Transverse colon (tissue), 4 donors: Measurements from ENCODE around the gene PI16. TPM values are rescaled to one million over a fixed set of nuclear protein-coding genes. Genes with fewer than 3 reads are reported as not detected.

ENCODE experiments used
- DNase-seq: peaks from one replicate; pipeline ENCODE4 v3.0.0-alpha.2; 2019
- H3K27ac ChIP-seq, 4 donors: fragments of 200-600 bp; sonication (generic); 2 replicates each; pipeline ENCODE4 v1.5.1; 2016 to 2018; ENCODE audit warnings: inconsistent platforms in 4 of 4
- H3K27me3 ChIP-seq: fragments of 200-600 bp; sonication (generic); 2 replicates; pipeline ENCODE4 v1.5.1; 2017; ENCODE audit warnings: inconsistent platforms
- H3K36me3 ChIP-seq, 4 donors: fragments of 200-600 bp; sonication (generic); 2 replicates each; pipeline ENCODE4 v1.5.1; 2017 to 2019; ENCODE audit warnings: inconsistent platforms in 4 of 4
- H3K4me1 ChIP-seq, 4 donors: fragments of 200-600 bp; sonication (generic); 2 replicates each; pipeline ENCODE4 v1.5.1; 2017 to 2020; ENCODE audit warnings: inconsistent platforms in 4 of 4
- H3K4me3 ChIP-seq, 4 donors: fragments of 200-600 bp; sonication (generic); 1 replicate in 1 of 4; 2 replicates in 3 of 4; pipeline versions ENCODE4 v1.5.1 to v1.6.1; 2017 to 2019; ENCODE audit warnings: inconsistent platforms in 4 of 4
- H3K9me3 ChIP-seq, 2 donors: fragments of 200-600 bp; sonication (generic); 2 replicates each; pipeline ENCODE4 v1.5.1; 2017 to 2019; ENCODE audit warnings: inconsistent platforms in 2 of 2
- EP300 ChIP-seq: sonication (generic); formaldehyde crosslinking; IDR thresholded peaks from one replicate; pipeline ENCODE4 v1.6.1; 2017; ENCODE audit warnings: antibody characterized with exemption, low read depth
- POLR2A ChIP-seq: fragments of 450-650 bp; IDR thresholded peaks from one replicate; pipeline ENCODE4 v1.6.1; 2016; ENCODE audit warnings: antibody characterized with exemption, mild to moderate bottlenecking, moderate library complexity
- POLR2AphosphoS5 ChIP-seq, 3 donors: sonication (generic); formaldehyde crosslinking; IDR thresholded peaks; one replicate each; pipeline ENCODE4 v1.6.1; 2016; ENCODE audit warnings: antibody characterized with exemption in 3 of 3
- WGBS, 2 donors: methylation state at CpG; one replicate each; pipeline ENCODE4 v1.1.5; 2018; ENCODE audit warnings: low coverage in 1 of 2; 5-methylcytosine and 5-hydroxymethylcytosine counted together
- in situ Hi-C, 4 donors: fragments of 200-750 bp; cut with MboI; loops; one replicate each; pipeline versions ENCODE4 v1.15.0 to v1.15.1; 2017; ENCODE audit warnings: low sequenced_read_pairs in 3 of 4, low pct_ligation_motif_present in 1 of 4, low pct_unique_long_range_greater_than_20kb in 1 of 4
- intact Hi-C: fragments of 100-400 bp; cut with DNase I; formaldehyde crosslinking; loops from one replicate; pipeline ENCODE4 v1.15.1; 2023; ENCODE audit warnings: low total_unique reads
- total RNA-seq, 4 donors: library from RNA; depleted of rRNA; stranded (reverse); fragments of >200 nt; gene quantifications; one replicate each; pipeline ENCODE4 v1.1.0, GENCODE V29; 2016
- TF ChIP-seq, protein P1 (sequence below), 5 experiments: fragments of 200-600 bp in 3 of 5; fragments of 450-650 bp in 2 of 5; sonication (generic) in 3 of 5; IDR thresholded peaks; 1 replicate in 2 of 5; 2 replicates in 3 of 5; pipeline ENCODE4 v1.5.1; 2016 to 2017; ENCODE audit warnings: antibody characterized with exemption in 5 of 5, inconsistent platforms in 3 of 5, mild to moderate bottlenecking in 2 of 5, moderate library complexity in 1 of 5

PI16 gene
- total RNA-seq, 4 donors from 2014 or later, result 0.60 to 5.6 (median 4.0) TPM; not detected in 1

DNA sequence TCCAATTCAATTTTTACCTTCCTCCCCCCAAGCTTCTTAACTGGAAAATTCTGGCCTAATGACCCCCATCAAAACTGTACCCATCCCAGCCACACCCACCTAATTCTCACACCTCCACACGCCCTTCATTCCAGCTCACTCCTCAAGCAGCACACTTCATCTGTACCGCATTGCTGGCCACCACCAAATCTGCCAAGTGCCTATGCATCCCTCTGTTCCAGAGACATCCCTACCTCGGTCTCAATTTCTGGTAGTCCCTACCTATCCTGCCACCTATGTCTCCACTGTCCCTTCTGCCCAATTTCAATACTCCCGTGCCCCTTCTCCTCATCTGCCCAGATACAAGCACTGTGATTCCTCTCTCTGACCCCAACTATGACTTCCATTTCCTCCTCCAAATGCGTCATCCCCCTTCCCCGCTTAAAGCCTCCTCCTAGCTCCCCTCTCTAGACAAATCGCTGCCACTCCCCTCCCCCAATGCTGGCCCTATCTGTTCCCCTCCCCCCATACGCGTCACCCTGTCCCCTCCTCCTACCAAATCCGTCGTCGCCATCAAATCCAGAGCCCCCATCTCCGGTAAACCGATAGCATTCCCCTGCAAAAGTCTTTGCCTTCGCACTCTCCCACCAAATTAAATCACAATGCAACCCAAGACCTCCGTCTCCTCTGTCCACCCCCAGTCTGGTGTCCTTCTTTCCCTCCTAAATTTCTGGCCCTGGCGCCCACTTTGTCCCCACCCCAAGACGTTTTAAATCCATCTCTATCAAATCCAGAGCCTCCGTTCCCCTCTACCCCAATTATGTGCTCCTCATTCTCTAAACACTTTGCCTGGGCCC, 30.3 kb downstream of the PI16 start:
- H3K27ac ChIP-seq, result peak overlapping the region; percentile 93 to 96 (median 94)
- DNase-seq, result peak; percentile 48
- no peak for TF ChIP-seq EP300
- TF ChIP-seq, protein P1, sequence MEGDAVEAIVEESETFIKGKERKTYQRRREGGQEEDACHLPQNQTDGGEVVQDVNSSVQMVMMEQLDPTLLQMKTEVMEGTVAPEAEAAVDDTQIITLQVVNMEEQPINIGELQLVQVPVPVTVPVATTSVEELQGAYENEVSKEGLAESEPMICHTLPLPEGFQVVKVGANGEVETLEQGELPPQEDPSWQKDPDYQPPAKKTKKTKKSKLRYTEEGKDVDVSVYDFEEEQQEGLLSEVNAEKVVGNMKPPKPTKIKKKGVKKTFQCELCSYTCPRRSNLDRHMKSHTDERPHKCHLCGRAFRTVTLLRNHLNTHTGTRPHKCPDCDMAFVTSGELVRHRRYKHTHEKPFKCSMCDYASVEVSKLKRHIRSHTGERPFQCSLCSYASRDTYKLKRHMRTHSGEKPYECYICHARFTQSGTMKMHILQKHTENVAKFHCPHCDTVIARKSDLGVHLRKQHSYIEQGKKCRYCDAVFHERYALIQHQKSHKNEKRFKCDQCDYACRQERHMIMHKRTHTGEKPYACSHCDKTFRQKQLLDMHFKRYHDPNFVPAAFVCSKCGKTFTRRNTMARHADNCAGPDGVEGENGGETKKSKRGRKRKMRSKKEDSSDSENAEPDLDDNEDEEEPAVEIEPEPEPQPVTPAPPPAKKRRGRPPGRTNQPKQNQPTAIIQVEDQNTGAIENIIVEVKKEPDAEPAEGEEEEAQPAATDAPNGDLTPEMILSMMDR (IDR thresholded peaks at IDR 0.05), result no peak
- TF ChIP-seq POLR2AphosphoS5 (IDR thresholded peaks at IDR 0.05), result no peak
- peak; percentile 7 for TF ChIP-seq POLR2A
- in situ Hi-C loops, result loop anchor here in 1 of 4 donors (10.0 kb wide), 1 partner anchor 100 kb away; the partner anchor contains the start of gene C6orf89
- H3K4me1 ChIP-seq, result peaks cover 28 to 59% (median 41%) of the 10 kb centered on the region in 4 donors
- H3K4me3 ChIP-seq, result peak overlapping the region; percentile 68 to 99 (median 90)
- intact Hi-C loops, result loop anchor here (5.0 kb wide), 1 partner anchor 33 kb away; no protein-coding TSS in a partner anchor
- no peaks in the 10 kb centered on the region for H3K36me3 ChIP-seq
- H3K9me3 ChIP-seq, result no peaks in the 10 kb centered on the region
- WGBS, 2 donors, result 6 to 8% methylated on average over 17 to 19 of the region's 19 CpGs
- no peaks in the 10 kb centered on the region for H3K27me3 ChIP-seq

DNA sequence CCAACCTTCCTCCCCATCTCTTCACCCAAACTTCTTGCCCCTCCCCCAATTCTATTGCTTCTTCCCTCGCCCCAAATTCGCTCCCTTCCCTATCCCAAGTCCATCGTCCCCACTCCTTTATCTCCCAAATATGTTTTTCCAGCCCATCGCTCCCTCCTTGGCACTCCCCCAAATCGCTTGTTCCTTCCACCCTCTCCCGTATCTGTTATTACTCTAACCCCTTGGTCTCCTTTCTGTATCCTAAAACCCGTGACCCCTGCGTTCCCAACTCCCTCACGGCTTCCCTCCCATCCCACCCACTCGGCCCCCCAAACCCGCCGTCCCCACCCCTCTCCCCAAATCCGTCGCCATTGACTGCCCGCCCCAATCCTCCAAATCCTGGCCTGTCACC, 30.9 kb downstream of the PI16 start:
- TF ChIP-seq POLR2A, result no peak
- TF ChIP-seq POLR2AphosphoS5 (IDR thresholded peaks at IDR 0.05), result no peak
- TF ChIP-seq EP300, result no peak
- TF ChIP-seq, protein P1 (IDR thresholded peaks at IDR 0.05), result no peak
- WGBS, 2 donors, result 0 to 2% methylated on average over 6 to 15 of the region's 15 CpGs
- in situ Hi-C loops (loop anchor here in 1 of 4 donors (10.0 kb wide), 1 partner anchor 101 kb away; the partner anchor contains the start of gene C6orf89), intact Hi-C loops (no loop called here)
- DNase-seq, result no peak
- no peaks in the 10 kb centered on the region for H3K36me3 ChIP-seq
- peak overlapping the region; percentile 93 to 96 (median 94) for H3K27ac ChIP-seq
- peak overlapping the region; percentile 68 to 99 (median 90) for H3K4me3 ChIP-seq
- no peaks in the 10 kb centered on the region for H3K9me3 ChIP-seq
- H3K4me1 ChIP-seq, result peaks cover 28 to 55% (median 39%) of the 10 kb centered on the region in 4 donors
- H3K27me3 ChIP-seq, result no peaks in the 10 kb centered on the region

DNA sequence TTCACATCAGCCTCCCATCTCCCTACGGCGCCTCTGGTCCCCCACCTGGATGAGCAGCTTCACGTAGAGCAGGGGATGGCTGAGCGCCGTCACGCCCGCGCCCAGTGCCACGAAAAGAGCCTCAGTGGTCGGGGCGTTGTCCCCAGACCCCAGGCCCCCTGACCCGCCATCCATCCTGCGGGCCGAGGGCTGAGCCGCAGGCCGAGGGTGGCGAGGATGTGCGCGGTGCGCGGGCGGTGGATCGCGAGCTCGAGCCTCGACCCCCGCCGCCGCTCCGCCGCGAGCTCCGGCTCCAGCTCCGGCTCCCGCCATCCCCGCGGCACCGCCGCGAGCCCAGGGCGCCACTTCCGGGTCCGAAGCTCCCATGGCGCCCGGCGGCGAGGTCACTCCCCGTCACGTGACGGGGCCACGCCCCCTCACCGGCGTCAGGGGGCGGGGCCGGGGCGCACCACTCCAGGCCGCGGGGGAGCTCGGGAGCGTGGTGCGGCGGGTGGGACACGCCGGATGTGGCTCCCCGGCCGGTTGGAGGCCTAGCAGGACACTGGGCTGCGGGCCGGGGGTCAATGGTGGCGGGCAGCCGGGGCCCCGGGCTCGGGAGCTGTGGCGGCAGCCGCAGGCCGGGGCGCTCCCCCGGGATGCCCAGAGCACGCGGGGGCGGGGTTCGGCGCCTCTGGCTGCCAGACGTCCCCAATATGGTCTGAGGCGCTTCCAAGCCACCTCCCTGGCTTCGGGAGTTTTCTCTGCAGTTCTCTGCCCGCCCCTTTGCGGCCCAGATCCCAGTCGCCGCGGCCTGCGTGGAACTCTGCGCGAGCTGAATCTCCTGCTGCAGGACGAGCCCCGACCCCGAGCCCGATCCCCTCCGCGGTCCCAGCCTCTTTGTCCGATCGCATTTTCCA, 31.5 kb downstream of the PI16 start, which contains the start of gene MTCH1:
TSS of gene MTCH1 (minus strand) at position 389 of the 896 bp plus-strand sequence. CDS start at position 366, 23 bp downstream.
- intact Hi-C loops, result no loop called here
- Histone ChIP-seq H3K4me3 (peak within 1 kb of the TSS; percentile 68 to 99 (median 90)), H3K27me3 (no peaks in the 10 kb centered on the region), H3K9me3 (no peaks in the 10 kb centered on the region), H3K4me1 (peaks cover 28 to 51% (median 38%) of the 10 kb centered on the region in 4 donors), H3K36me3 (no peaks in the 10 kb centered on the region), H3K27ac (peak within 1 kb of the TSS; percentile 93 to 96 (median 94))
- TF ChIP-seq POLR2A, result peak; percentile 78
- TF ChIP-seq, protein P1 (IDR thresholded peaks at IDR 0.05), result no peak
- TF ChIP-seq POLR2AphosphoS5 (IDR thresholded peaks at IDR 0.05), result peak; percentile 90 to 97 (median 96)
- TF ChIP-seq EP300, result no peak
- peak; percentile 90 for DNase-seq
- in situ Hi-C loops, result loop anchor here in 1 of 4 donors (10.0 kb wide), 1 partner anchor 101 kb away; the partner anchor contains the start of gene C6orf89
- 0% methylated on average over 42 of the region's 101 CpGs; no CpG with 5 or more reads in 1 of the 2 donors for WGBS, 2 donors
